NCI-H1930 (cell line): Measurements from ENCODE around the gene GPANK1.

Experiments
- DNase-seq, 2 experiments: peaks; one replicate each; lab custom pipeline; 2025; lab: John Stamatoyannopoulos, UW

The GPANK1 gene

GRCh38 chr6:31662124-31662723, 2.6 kb downstream of the GPANK1 start:
- DNase-seq: no peak

- no peak for DNase-seq
These were observed 3.3 kb downstream of the GPANK1 start for GRCh38 chr6:31661262-31662123.

- DNase-seq: peak; percentile 52 to 72
These were observed 4.2 kb downstream of the GPANK1 start, which contains the start of gene C6orf47 for GRCh38 chr6:31660381-31661261. TSS of gene C6orf47 (minus strand) at chr6:31660778. CDS start at chr6:31659947, 831 bp downstream.

GRCh38 chr6:31659649-31660380, 5.0 kb downstream of the GPANK1 start:
- DNase-seq: no peak

- DNase-seq: no peak
These were observed 5.7 kb downstream of the GPANK1 start for GRCh38 chr6:31658983-31659648.

GRCh38 chr6:31658158-31658688, 6.6 kb downstream of the GPANK1 start:
- DNase-seq: no peak

- DNase-seq: no peak
These were observed 7.2 kb downstream of the GPANK1 start for GRCh38 chr6:31657406-31658157.

- no peak for DNase-seq
These were observed 9.2 kb downstream of the GPANK1 start, which contains the start of gene APOM for GRCh38 chr6:31655349-31656237. TSS of gene APOM (plus strand) at chr6:31655894. CDS start at chr6:31655967, 73 bp downstream.

GRCh38 chr6:31654574-31655348, 10.0 kb downstream of the GPANK1 start:
- DNase-seq: no peak

GRCh38 chr6:31652925-31653724, 11.7 kb downstream of the GPANK1 start:
- DNase-seq: peak; percentile 88 to 98

GRCh38 chr6:31651602-31652191, 13.1 kb downstream of the GPANK1 start:
- peak in 1 of 2 experiments; percentile 60 for DNase-seq

GRCh38 chr6:31645325-31645724, 19.5 kb downstream of the GPANK1 start:
- DNase-seq: no peak

GRCh38 chr6:31643818-31644454, 20.9 kb downstream of the GPANK1 start:
- no peak for DNase-seq

GRCh38 chr6:31642798-31643570, 21.8 kb downstream of the GPANK1 start:
- DNase-seq: no peak

- DNase-seq: no peak
These were observed 23.4 kb downstream of the GPANK1 start for GRCh38 chr6:31641370-31641769.

- DNase-seq: no peak
These were observed 24.2 kb downstream of the GPANK1 start for GRCh38 chr6:31640612-31641011.
